Omental fat pad (tissue), 4 donors: ENCODE results near the gene PMIS2. TPM values are rescaled to one million over a fixed set of nuclear protein-coding genes. Genes with fewer than 3 reads are reported as not detected.

Experiments used
- ATAC-seq: fragments of 150-250 bp; one replicate; pipeline ENCODE4 v1.9.1; 2016; ENCODE audit warnings: mild to moderate bottlenecking, moderate library complexity; ENCODE audit not compliant: low FRiP score
- DNase-seq: peaks from one replicate; pipeline ENCODE4 v3.0.0-alpha.2; 2019; ENCODE audit warnings: low spot score
- CTCF ChIP-seq, 3 donors: fragments of 450-650 bp; IDR thresholded peaks; one replicate each; pipeline ENCODE4 v1.5.1; 2016 to 2017; ENCODE audit warnings: antibody characterized with exemption in 3 of 3, mild to moderate bottlenecking in 3 of 3, moderate library complexity in 2 of 3
- total RNA-seq, 4 donors: library from RNA; depleted of rRNA; stranded (reverse); fragments of >200 nt; gene quantifications; one replicate each; pipeline ENCODE4 v1.1.0, GENCODE V29; 2016

Gene PMIS2
- total RNA-seq, 4 donors from 2014 or later = not detected

GRCh38 chr19:35619290-35619923, 33.4 kb downstream of the PMIS2 start:
- TF ChIP-seq CTCF (IDR thresholded peaks at IDR 0.05) = no peak
- DNase-seq (no peak), ATAC-seq (no peak)

DNA sequence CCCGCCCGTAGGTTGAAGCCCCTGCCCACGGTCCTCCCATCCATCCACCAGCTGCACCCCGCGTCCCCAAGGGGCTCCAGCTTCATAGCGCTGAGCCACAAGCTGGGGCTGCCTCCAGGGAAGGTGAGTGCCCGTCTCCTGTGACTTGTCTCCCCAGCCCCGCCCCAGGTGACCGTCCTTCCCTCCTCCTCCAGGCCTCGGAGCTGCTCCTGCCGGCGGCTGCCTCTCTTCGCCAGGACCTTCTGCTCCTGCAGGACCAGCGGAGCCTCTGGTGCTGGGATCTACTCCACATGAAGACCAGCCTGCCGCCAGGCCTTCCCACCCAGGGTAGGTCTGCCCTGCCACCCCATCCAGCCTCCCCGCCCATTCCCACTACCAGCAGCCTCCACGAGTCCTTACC, 34.0 kb downstream of the PMIS2 start:
- no peak for DNase-seq
- ATAC-seq = no peak
- no peak for TF ChIP-seq CTCF (IDR thresholded peaks at IDR 0.05)

DNA sequence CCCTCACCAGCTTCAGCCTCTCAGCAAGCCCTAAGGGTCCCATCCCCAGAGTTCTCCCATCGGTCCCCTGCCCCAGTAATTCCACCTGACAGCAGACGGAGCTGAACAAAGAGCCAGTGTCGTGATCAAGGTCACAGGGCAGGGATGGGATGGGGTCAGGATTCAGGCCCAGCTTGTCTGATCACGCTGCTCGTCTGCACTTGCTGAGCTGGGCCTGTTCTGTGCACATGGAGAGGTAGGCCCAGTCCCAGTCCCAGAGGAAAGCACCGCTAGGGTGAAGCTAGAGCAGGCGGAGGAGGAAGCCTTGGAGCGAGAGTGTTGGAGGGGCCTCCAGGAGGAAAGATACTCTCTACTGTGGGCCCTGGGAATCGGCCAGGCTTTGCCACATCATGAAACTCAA, 35.7 kb downstream of the PMIS2 start:
- DNase-seq = no peak
- no peak for ATAC-seq
- no peak for TF ChIP-seq CTCF (IDR thresholded peaks at IDR 0.05)

DNA sequence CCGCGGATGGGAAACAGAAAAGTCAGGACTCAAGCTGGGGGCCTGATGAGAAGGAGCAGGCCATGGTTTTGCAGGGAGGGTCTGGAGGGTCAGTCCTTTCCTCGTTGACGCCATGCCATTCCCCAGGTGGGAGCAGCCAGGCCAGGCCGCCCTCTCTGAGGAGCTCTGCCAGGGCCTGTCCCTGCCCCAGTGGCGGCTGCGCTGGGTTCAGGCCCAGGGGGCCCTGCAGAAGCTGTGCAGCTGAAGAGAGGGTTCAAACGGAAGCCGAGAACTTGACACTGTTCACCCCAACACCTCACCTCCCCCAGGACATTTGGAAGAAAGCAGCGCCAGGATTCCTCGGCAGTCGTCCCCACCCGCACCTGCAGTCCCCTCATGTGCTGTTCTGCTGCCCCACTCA, 36.8 kb downstream of the PMIS2 start:
- DNase-seq (no peak), ATAC-seq (no peak)
- no peak for TF ChIP-seq CTCF (IDR thresholded peaks at IDR 0.05)

DNA sequence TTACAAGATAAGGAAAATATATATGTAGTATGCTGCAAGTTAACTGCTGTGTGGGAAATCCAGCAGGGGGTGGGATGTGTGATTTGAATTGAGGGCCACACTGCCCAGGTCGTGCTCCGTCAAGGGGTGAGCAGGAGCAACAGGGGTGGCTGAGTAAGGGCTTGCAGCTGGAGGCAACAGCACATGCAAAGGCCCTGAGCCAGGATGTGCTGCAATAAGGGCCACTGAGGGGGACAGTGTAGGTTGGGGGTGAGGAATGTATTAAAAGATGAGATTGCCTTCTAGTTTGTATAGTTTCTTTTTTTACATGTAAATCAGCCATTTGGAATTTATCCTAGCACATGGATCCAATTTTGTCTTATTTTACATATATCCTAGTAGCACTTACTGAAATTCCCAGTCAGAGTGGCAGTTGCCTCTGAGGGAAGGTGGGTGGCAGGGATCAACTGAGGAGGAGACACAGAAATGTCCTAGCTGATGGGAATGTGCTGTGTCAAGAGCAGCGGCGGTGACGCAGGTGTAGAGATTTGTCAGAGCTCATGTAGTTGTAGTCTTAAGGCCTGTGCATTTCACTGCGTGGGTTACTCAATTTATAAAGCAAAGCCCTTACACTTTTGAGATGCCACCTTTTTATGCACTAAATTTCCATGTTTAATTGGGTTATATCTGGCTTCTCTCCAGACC, 37.5 kb downstream of the PMIS2 start:
- no peak for TF ChIP-seq CTCF (IDR thresholded peaks at IDR 0.05)
- no peak for DNase-seq

DNA sequence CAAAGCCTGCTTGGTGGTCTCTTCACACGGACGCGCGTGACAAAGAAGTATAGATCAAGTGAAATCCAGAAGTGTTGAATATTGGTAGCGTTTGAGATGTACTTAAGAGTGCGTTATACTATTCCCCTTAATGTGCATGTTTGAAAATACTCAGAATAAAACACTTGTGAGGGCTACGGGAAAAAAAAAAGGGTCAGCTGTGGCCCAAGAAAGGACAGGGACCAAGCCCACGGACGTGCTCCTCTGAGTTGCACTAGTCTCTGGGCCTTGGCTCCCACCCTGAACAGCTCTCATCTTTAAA, 42.2 kb downstream of the PMIS2 start:
- no peak for TF ChIP-seq CTCF (IDR thresholded peaks at IDR 0.05)
- no peak for DNase-seq
- no peak for ATAC-seq

More for the DNA sequence above, 37.5 kb downstream of the PMIS2 start:
- no peak for ATAC-seq
